GM19238 (cell line): ENCODE data around the gene GTPBP8.
"Not testable (repeated sequence)": the region's sequence is repeated elsewhere in the genome, so short reads cannot be mapped to it uniquely, and the experiment has no call there.

ENCODE experiments used
- DNase-seq: peaks from one replicate; pipeline ENCODE4 v3.0.0; 2011; ENCODE audit warnings: low spot score; ENCODE audit not compliant: insufficient read length

GTPBP8 gene

DNA sequence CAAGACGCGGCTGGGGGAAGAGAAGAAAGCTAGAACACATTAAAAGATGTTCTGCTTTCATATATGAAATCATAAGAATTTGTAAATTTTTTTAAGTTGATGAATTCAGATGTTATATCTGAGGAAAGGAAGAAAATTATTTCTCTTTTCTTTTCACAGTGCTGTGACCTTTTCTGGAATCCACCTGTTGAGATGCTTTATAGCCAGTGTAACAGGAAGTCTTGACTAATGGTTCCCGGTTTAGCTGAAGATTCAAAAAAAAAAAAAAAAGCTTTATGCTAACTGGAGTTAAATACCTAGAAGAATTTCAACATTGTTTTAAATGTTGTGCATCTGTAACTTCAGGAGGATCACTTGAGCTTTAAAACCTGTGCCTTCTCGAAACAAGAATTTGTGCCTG lies 9.9 kb downstream of the GTPBP8 start:
- no peak for DNase-seq

DNA sequence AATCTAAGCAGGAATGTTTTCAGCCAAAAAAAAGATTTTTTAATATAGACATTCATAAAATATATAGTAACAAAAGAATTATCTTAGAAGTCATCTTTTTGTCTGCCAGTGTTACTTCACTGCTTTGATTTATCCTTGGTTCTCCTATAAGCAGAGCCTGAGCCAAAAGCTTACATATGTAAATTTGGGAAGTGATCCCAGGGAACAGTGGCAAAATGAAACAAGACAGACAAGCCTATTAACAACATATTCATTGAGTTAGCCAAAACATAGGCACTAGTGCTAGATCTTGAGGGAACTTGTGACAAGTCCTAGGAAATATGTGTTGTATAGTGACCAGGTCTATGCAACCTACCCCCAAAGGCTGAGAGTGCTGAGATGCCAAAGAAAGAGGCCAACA lies 11.3 kb downstream of the GTPBP8 start:
- DNase-seq, result no peak

DNA sequence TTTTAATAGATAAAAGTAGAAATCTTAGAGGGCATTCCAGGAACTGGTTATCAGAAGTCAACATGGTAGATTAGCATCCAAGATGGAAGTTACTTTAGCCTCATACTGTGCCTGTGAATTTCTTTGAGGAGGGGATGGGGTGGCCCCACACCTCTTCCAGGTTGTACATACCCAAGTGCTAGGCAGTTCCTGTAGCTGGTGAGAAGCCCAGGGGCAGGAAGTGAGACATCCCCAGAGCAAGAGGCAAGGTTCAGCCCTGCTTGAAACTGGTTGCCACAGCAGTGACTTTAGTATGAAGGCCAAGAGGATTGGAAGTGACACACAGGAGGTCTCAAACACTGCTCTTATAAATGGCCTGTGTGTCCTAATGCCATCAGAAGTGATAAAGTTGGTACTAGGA lies 11.9 kb downstream of the GTPBP8 start:
- DNase-seq, result no peak

- no peak for DNase-seq
These were observed 14.8 kb downstream of the GTPBP8 start for GRCh38 chr3:113005611-113006010.

DNA sequence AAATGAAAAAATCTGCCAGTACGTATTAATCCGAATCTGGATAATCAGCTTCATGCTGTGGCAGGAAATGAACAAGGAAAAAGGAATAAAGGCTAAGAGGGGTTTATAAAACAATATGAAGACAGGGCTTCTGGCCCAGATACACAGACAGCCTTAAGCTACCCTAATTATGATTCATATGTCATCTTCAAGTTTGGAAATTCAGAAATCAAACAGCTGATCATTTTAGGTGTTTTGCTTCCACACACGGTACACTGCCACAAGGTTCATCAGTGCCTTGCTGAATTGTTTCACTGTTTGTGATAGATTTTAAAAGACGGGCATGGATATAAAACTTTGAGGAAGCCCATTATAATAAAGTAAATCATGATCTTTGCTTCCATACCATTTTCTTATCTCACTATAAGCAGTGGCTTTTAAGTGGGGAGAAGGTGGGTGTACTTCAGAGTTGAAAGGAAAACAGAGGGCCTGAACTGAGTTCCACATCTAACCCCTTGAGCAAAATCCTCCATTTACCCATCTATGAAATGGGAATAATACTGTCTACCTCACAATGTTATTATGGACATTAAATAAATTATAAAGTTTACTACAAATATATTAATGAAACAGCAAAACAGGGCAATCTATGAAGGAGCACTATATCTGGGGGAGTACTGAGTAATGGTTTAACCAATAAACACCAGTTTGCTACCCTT lies 15.7 kb downstream of the GTPBP8 start:
- no peak for DNase-seq

DNA sequence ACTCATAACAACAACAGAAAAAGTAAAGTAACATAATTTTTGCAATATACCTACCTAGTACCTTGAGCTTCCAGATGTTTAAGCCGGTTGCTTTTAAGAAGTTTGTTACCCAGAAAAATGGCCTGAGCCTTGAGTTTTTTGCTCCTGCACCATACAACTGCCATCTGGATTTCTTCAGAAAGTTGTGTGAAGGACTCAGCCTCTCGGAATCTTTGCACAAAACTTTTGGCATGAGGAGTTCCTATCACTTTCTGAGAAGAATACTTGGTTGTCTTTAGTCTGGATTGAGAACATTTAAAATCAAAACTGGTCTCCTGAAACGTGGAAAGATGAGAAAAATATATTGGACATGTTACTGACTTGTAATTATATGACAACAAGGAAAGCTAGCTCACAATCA lies 17.3 kb downstream of the GTPBP8 start:
- no peak for DNase-seq

DNA sequence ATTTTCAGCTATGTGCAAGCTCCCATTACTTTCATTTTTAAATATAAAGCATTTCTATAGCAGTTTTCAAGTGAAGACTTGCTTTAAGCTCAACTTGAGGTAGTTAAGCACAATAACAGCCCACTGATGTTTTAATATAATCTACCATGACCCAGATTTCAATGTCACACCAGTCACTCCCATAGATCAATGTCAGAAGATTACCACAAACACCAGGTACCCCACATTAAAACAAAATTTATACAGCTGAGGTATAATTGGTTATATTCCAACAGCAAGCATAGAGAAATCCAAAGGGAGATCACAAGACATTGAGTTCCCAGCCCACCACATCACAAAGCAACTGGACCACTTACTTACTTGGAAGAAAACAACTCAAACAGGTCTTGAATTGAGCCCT lies 22.8 kb downstream of the GTPBP8 start:
- no peak for DNase-seq

DNA sequence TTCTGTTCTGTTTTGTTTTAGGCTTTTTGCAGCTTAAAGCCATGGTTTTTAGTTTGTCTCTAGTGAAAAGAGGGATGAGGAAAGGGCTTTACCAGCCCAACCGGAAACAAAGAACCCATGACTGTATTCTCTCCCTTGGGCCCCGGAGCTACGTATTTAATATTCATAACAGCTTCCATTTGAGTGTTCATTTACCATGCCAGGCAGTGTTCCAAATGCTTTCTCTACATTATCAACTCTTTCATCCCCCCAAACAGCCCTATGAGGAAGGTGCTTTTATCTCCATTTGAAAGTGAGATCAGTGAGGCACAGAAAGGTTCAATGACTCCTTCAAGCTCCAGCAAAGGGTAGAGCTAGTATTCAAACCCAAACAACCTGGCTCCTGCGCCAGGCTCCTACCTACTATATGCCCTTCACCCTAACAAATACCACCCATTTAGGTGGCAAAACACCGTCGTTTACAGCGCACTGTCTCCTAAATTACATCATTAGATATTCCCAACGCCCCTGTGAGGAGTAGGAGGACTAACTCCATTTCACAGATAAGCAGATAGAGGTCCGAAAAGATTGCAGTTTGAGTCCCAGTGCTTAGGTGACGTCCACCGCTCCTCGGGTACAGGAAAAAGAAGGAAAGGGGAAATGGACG lies 27.9 kb downstream of the GTPBP8 start:
- DNase-seq, result no peak

DNA sequence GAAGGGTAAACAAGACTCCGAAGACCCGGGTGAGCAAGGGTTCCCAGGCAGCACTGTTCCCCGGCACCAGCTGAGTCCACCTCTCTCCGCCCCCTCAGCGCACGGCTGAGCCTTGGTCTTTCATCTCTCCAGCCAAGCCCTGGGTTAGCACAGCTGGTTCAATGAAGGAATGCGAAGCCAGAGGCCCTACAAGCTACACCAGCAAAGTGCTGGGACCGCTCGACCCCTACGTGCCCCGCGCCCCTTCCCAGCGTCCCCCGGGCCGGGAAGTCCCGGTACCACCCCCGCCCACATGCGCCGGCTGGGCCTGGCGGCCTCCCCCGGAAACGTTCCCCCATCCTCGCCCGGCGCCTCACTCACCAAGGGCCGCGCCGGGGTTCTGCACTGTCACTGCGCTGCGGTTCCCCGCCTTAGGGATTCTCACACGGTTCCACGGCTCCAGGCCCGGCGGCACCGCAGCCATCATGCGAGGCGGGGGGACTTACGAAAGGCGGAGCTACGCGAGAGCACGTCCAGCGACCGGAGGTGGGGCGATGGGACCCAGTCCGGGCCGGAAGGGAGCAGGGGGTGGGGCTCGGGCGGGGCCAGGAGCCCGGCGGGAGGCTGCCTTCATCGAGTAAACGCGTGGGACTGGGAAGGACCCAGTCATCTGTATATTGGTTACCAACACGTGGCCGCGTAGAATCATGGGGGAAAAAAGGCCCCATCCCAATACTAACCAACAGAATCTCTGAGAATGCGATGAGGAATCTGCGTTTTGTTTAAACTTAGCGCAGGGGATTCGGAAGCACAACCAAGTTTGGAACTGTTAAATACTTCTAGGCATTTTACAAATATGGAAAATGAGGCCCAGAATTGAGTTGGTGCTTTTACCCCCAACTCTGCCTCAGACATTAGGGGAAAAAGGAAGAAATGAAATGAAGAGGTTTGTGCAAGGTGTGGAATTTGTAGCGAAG lies 28.7 kb downstream of the GTPBP8 start:
- DNase-seq, result peak; percentile 76

- no peak for DNase-seq
These were observed 30.7 kb downstream of the GTPBP8 start for GRCh38 chr3:113021471-113021870.

DNA sequence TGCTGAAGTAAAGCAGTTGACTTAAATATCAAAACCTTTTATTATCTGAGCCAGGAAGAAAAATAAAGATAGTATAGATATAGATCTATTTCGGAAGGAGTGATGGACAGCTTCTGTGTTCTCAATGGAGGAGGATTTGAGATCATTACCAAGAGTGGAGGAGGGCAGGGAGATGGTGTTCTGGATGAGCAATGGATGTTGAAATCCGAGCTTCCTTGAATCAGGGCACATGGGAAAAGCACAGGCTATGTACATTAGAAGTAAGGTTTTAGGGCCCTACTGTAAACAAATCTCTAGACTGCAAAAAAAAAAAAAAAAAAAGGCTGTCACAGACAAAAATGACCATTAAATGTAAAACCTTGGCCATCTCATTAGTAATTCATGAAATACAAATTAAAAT lies 43.2 kb downstream of the GTPBP8 start:
- DNase-seq, result no peak

- DNase-seq, result peak; percentile 41
These were observed 44.7 kb downstream of the GTPBP8 start for GRCh38 chr3:113035387-113035982.

- DNase-seq, result no peak
These were observed 47.5 kb downstream of the GTPBP8 start for GRCh38 chr3:113038328-113038727.

GRCh38 chr3:113039546-113039945 lies 48.8 kb downstream of the GTPBP8 start:
- DNase-seq, result no peak

GRCh38 chr3:113040231-113040630 lies 49.4 kb downstream of the GTPBP8 start:
- DNase-seq, result no peak

- DNase-seq, result no peak
These were observed 52.9 kb downstream of the GTPBP8 start for GRCh38 chr3:113043686-113044085.

GRCh38 chr3:113046186-113046965 lies 55.6 kb downstream of the GTPBP8 start:
- not testable (repeated sequence) for DNase-seq

DNA sequence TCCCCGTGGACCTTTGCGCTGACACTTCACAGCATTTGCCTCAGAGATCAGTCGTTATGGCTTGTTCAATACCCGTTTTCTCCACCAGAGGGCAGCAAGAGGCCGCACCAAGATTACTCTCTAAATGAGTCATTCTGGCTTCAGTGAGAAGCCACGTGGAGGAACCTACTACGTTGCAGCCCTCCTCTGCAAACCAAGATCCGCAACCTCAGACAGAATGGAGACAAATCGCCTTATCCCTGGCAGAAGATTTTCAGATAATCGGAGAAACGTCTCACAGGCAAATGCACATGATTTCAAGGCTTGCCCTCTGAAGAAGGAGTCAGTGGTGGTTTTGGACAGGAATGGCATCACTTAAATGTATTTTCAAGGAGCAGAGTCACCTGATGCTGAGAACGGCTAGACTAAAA lies 60.5 kb downstream of the GTPBP8 start:
- DNase-seq, result peak; percentile 72
